ENCODE results near the gene FBXO15. TPM values are rescaled to one million over a fixed set of nuclear protein-coding genes. Genes with fewer than 3 reads are reported as not detected.

FBXO15 gene
- total and polyA plus RNA-seq, 2 of the 13 experiments (the other 11 are each of a cell fraction or from before 2014, with no cell fraction given), result 0.09 to 0.12 TPM

- TF ChIP-seq ZNF704 (CRISPR knock-in tag; IDR thresholded peaks at IDR 0.05; ENCODE audit: borderline replicate concordance), result no peak
- 0 out of 2 replicates have a peak, but pooled peaks have one; percentile 29 for TF ChIP-seq GATAD2A (CRISPR knock-in tag; IDR thresholded peaks at IDR 0.05)
Measured at GRCh38 chr18:74062037-74062436, 85.6 kb downstream of the FBXO15 start (continued).

- no peak overlapping the region for H3K4me3 ChIP-seq (replicated peaks in 1 of 3; ENCODE audit: insufficient read depth in 1 of 3, low read depth in 2 of 3, low read length in 3 of 3)
- in situ Hi-C loops (cut with HindIII; ENCODE audit: extremely low pct_ligation_motif_present, low pct_unique_long_range_greater_than_20kb) (no loop called here), intact Hi-C loops (cut with micrococcal nuclease; ENCODE audit: unreplicated experiment) (no loop called here)
- no peaks in the 10 kb centered on the region for H3K9me3 ChIP-seq (ENCODE audit: low read length)
- H3K27me3 ChIP-seq (ENCODE audit: control insufficient read depth in 1 of 2, insufficient read depth in 2 of 2, low read length in 2 of 2), result peaks cover 0 to 6% of the 10 kb centered on the region in 2 experiments; a peak in 2 of 5 replicates
- no peaks in the 10 kb centered on the region for H3K36me3 ChIP-seq (replicated peaks in 1 of 2; ENCODE audit: control insufficient read depth in 1 of 2, insufficient read depth in 2 of 2, low read length in 2 of 2)
- H3K9ac ChIP-seq (ENCODE audit: insufficient read depth, low read depth, low read length), result no peak overlapping the region
- BruUV-seq (replicated peaks), result no TSS peak
- no peak for DNase-seq (ENCODE audit: low spot score)
- CTCF ChIA-PET (ENCODE audit: low intra/inter-chr PET ratio, low total read pairs), result no interaction called here
- H3K4me2 ChIP-seq (ENCODE audit: low read depth, low read length), result no peak overlapping the region
- no peak overlapping the region for H2AFZ ChIP-seq (ENCODE audit: low read length)
- no peak overlapping the region for H3K27ac ChIP-seq (ENCODE audit: extremely low read length, insufficient read depth, low read length)
- ATAC-seq, result no peak
- H4K20me1 ChIP-seq (ENCODE audit: insufficient read depth, low read length), result no peaks in the 10 kb centered on the region
- WGBS (ENCODE audit: low lambda C conversion rate), result 11% methylated on average over 2 of the region's 3 CpGs
- no peak for TF ChIP-seq USF2 (IDR thresholded peaks at IDR 0.05; ENCODE audit: low read depth, low read length)
- no peak for TF ChIP-seq USF2 (CRISPR knock-in tag; IDR thresholded peaks at IDR 0.05; ENCODE audit: borderline replicate concordance)
- TF ChIP-seq ARNTL (CRISPR knock-in tag; IDR thresholded peaks at IDR 0.05), result no peak
- no peak for TF ChIP-seq PLRG1 (conservative IDR thresholded peaks at IDR 0.05)
- TF ChIP-seq HOXA9 (CRISPR knock-in tag; IDR thresholded peaks at IDR 0.05; ENCODE audit: borderline replicate concordance), result no peak
- TF ChIP-seq FOXP4 (CRISPR knock-in tag; IDR thresholded peaks at IDR 0.05), result no peak
- no peak for TF ChIP-seq ZNF333 (CRISPR knock-in tag; IDR thresholded peaks at IDR 0.05; ENCODE audit: borderline replicate concordance)
- no peak for TF ChIP-seq ZNF510 (CRISPR knock-in tag; IDR thresholded peaks at IDR 0.05; ENCODE audit: low read depth)
- no peak for TF ChIP-seq ZNF678 (CRISPR knock-in tag; IDR thresholded peaks at IDR 0.05)
- no peak for TF ChIP-seq HNF1B (CRISPR knock-in tag; IDR thresholded peaks at IDR 0.05)
- no peak for TF ChIP-seq ZNF660 (CRISPR knock-in tag; IDR thresholded peaks at IDR 0.05; ENCODE audit: borderline replicate concordance, low read depth)
- no peak for TF ChIP-seq KAT2B (IDR thresholded peaks at IDR 0.05; ENCODE audit: borderline replicate concordance, low read depth, low read length)
- TF ChIP-seq JDP2 (CRISPR knock-in tag; IDR thresholded peaks at IDR 0.05; ENCODE audit: borderline replicate concordance), result no peak
- no peak for TF ChIP-seq ATF3 (CRISPR knock-in tag; IDR thresholded peaks at IDR 0.05)
- TF ChIP-seq FOXK1 (CRISPR knock-in tag; IDR thresholded peaks at IDR 0.05; ENCODE audit: borderline replicate concordance, low read depth), result no peak
- POLR2A ChIA-PET, result no interaction called here
- no peak for FAIRE-seq
- no peaks in the 10 kb centered on the region for H3K4me1 ChIP-seq (ENCODE audit: insufficient read depth, low read length)
- no peaks in the 10 kb centered on the region for H3K79me2 ChIP-seq (ENCODE audit: insufficient read depth, low read length)
Measured at GRCh38 chr18:74060579-74060978, 87.1 kb downstream of the FBXO15 start.
